K562 (cell line): ENCODE results near the gene CHMP4B. TPM values are rescaled to one million over a fixed set of nuclear protein-coding genes. Genes with fewer than 3 reads are reported as not detected.

Experiments used
- ATAC-seq: fragments of 200-7000 bp; cut with Tn5 transposase; 3 replicates; pipeline ENCODE4 v1.9.1; 2020; ENCODE audit warnings: moderate library complexity
- BruUV-seq: library from RNA; stranded (reverse); fragments of 400-500 nt; replicated peaks from 2 replicates; lab custom pipeline; 2021; lab: Mats Ljungman, UMichigan
- CTCF ChIA-PET: fragments of 300-600 bp; formaldehyde crosslinking; extraction: SDS; loops from one replicate; lab custom pipeline; 2021; ENCODE audit warnings: low intra/inter-chr PET ratio; lab: Yijun Ruan, JAX
- POLR2A ChIA-PET: fragments of 300-600, 350-650 bp; sonication (Branson Sonifier 250); formaldehyde crosslinking; extraction: SDS; loops from one replicate; lab custom pipeline; 2021; ENCODE audit warnings: antibody characterized with exemption, inconsistent platforms; lab: Yijun Ruan, JAX
- DNase-seq, 4 experiments: peaks; one replicate each; pipeline versions ENCODE4 v3.0.0 to v3.0.0-alpha.2; 2011 to 2018; ENCODE audit warnings: low spot score in 3 of 4, mixed read lengths in 3 of 4; ENCODE audit errors: extremely low read depth in 1 of 4
- FAIRE-seq: peaks from 2 replicates; lab custom pipeline; 2011; peaks lifted over from hg19 to GRCh38; lab: Jason Lieb, UNC
- H2AFZ ChIP-seq: 2 replicates; pipeline ENCODE4 v1.6.0; 2011; ENCODE audit warnings: low read depth, low read length, control low read depth, inconsistent platforms
- H3K27ac ChIP-seq: fragments of 200-600 bp; 3 replicates; pipeline ENCODE4 v1.8.0; 2011; ENCODE audit warnings: low read depth, mild to moderate bottlenecking, control low read depth, inconsistent platforms, low read length, moderate library complexity, mixed read lengths; ENCODE audit errors: extremely low read depth
- H3K27me3 ChIP-seq, 2 experiments: fragments of 300-600 bp in 1 of 2; 2 replicates in 1 of 2; 3 replicates in 1 of 2; pipeline versions ENCODE4 v1.6.0 to v1.8.0; 2011; ENCODE audit warnings: inconsistent platforms in 2 of 2, low read length in 2 of 2, mild to moderate bottlenecking in 1 of 2, mixed read lengths in 1 of 2, moderate library complexity in 1 of 2; ENCODE audit not compliant: control insufficient read depth in 2 of 2, insufficient read depth in 2 of 2
- H3K36me3 ChIP-seq: fragments of 300-600 bp; 3 replicates; pipeline ENCODE4 v1.8.0; 2011; ENCODE audit warnings: mild to moderate bottlenecking, low read length, inconsistent platforms; ENCODE audit not compliant: control insufficient read depth, insufficient read depth
- H3K4me1 ChIP-seq, 2 experiments: fragments of 200-600 bp in 1 of 2; replicated peaks in 1 of 2; 2 replicates in 1 of 2; 3 replicates in 1 of 2; pipeline versions ENCODE4 v1.5.1 to v1.8.0; 2011; ENCODE audit warnings: inconsistent platforms in 2 of 2, low read length in 2 of 2, mild to moderate bottlenecking in 1 of 2, mixed read lengths in 1 of 2, moderate library complexity in 1 of 2; ENCODE audit not compliant: control insufficient read depth in 2 of 2, insufficient read depth in 2 of 2
- H3K4me2 ChIP-seq: 2 replicates; pipeline ENCODE4 v1.6.1; 2011; ENCODE audit warnings: low read length, control low read depth, inconsistent platforms, mixed read lengths; ENCODE audit not compliant: insufficient read depth
- H3K4me3 ChIP-seq: fragments of 200-600 bp; sonication (generic), shearing (Covaris generic); 2 replicates; pipeline ENCODE4 v1.5.1; 2016; ENCODE audit warnings: control low read depth, inconsistent platforms
- H3K79me2 ChIP-seq: fragments of 200-600 bp; 3 replicates; pipeline ENCODE4 v1.8.0; 2011; ENCODE audit warnings: low read length, inconsistent platforms; ENCODE audit not compliant: control insufficient read depth, insufficient read depth
- H3K9ac ChIP-seq, 2 experiments: 2 replicates each; pipeline versions ENCODE4 v1.6.0 to v1.6.1; 2011; ENCODE audit warnings: low read depth in 2 of 2, low read length in 2 of 2, control low read depth in 1 of 2, inconsistent platforms in 1 of 2, mild to moderate bottlenecking in 1 of 2, mixed read lengths in 1 of 2; ENCODE audit not compliant: insufficient read depth in 1 of 2
- H3K9me1 ChIP-seq: one replicate; pipeline ENCODE4 v1.6.0; 2011; ENCODE audit warnings: inconsistent platforms, mild to moderate bottlenecking, low read length, moderate library complexity; ENCODE audit not compliant: control insufficient read depth, insufficient read depth
- H3K9me3 ChIP-seq: replicated peaks from 2 replicates; pipeline ENCODE4 v1.5.1; 2011; ENCODE audit warnings: low read depth, low read length, inconsistent platforms; ENCODE audit not compliant: control insufficient read depth, insufficient read depth
- H4K20me1 ChIP-seq: replicated peaks from 2 replicates; pipeline ENCODE4 v1.6.1; 2011; ENCODE audit warnings: low read length, inconsistent platforms, mixed read lengths; ENCODE audit not compliant: control insufficient read depth, insufficient read depth
- CBFA2T3 ChIP-seq: fragments of 450-650 bp; IDR thresholded peaks from 2 replicates; pipeline ENCODE4 v1.6.1; 2017
- POU5F1 ChIP-seq: fragments of 150-350 bp; IDR thresholded peaks from 2 replicates; pipeline ENCODE4 v1.6.1; 2014; ENCODE audit warnings: borderline replicate concordance, low read length, low read depth, mild to moderate bottlenecking; ENCODE audit not compliant: partially characterized antibody
- ZNF407 ChIP-seq: fragments of 450-650 bp; IDR thresholded peaks from 2 replicates; pipeline ENCODE4 v1.6.1; 2016; ENCODE audit warnings: low read depth
- WGBS: fragments of 100-300 bp; shearing (Covaris generic); methylation state at CpG from one replicate; pipeline ENCODE4 v1.1.6; 2016; ENCODE audit warnings: low coverage, mixed read lengths; ENCODE audit not compliant: insufficient coverage; ENCODE audit errors: missing lambda C conversion rate; 5-methylcytosine and 5-hydroxymethylcytosine counted together
- in situ Hi-C: fragments of 300-500 bp; cut with MboI; formaldehyde crosslinking; loops from 4 replicates; pipeline ENCODE4 v1.15.0; 2018; ENCODE audit warnings: inconsistent platforms, mixed read lengths
- intact Hi-C: fragments of 100-400 bp; cut with micrococcal nuclease; formaldehyde crosslinking; loops from 2 replicates; pipeline ENCODE4 v1.14.2; 2022
- polyA plus RNA-seq, 8 experiments: library from polyadenylated mRNA; depleted of rRNA in 4 of 8; stranded (reverse) in 5 of 8; unstranded in 3 of 8; fragments of >200 nt; fragmentation: Nextera tagmentation in 2 of 8; fragmentation: Illumina TruSeq in 1 of 8; extraction: Ambion mirVana in 2 of 8; extraction: Trizol in 1 of 8; gene quantifications; 2 replicates each; pipeline versions ENCODE4 v1.2.1 to v1.2.3, GENCODE V29; 2011 to 2014; ENCODE audit warnings: inconsistent platforms in 1 of 8, missing spikeins in 1 of 8
- total RNA-seq, 7 experiments: library from RNA; depleted of rRNA in 6 of 7; stranded (reverse); fragments of >200 nt in 6 of 7; fragmentation: Illumina TruSeq in 2 of 7; extraction: Trizol in 2 of 7; gene quantifications; 2 replicates each; pipeline versions ENCODE4 v1.2.1 to v1.2.3, GENCODE V29; 2011 to 2021; ENCODE audit warnings: low replicate concordance in 1 of 7

CHMP4B gene
- total and polyA plus RNA-seq, 9 of the 15 experiments (the other 6 are each of a cell fraction or from before 2014, with no cell fraction given) = 1.8 to 64.7 (median 31.8) TPM

- no peak for ATAC-seq
- Histone ChIP-seq H3K9me3 (no peaks in the 10 kb centered on the region), H3K9ac (peak overlapping the region in 1 of 2 experiments; percentile 18; a peak in 1 of 4 replicates), H2AFZ (no peak overlapping the region), H3K36me3 (peaks cover 4% of the 10 kb centered on the region; the same call in 1 of the 3 replicates), H3K4me3 (no peak overlapping the region), H3K27me3 (no peaks in the 10 kb centered on the region), H3K4me1 (peaks cover 9 to 34% of the 10 kb centered on the region in 2 experiments; a peak in 4 of 5 replicates), H3K27ac (no peak overlapping the region), H3K4me2 (no peak overlapping the region), H4K20me1 (peaks cover 35% of the 10 kb centered on the region), H3K79me2 (peaks cover 72% of the 10 kb centered on the region), H3K9me1 (peaks cover 8% of the 10 kb centered on the region)
- in situ Hi-C loops = no loop called here
- CTCF ChIA-PET = no interaction called here
- intact Hi-C loops = no loop called here
- peak in 1 of 4 experiments; percentile 20 for DNase-seq
- FAIRE-seq = no peak
- POLR2A ChIA-PET = interaction anchor here (0.6 to 3.0 kb wide), 5 partner anchors 9 to 273 kb away, joined by 3 to 9 read pairs (median 4); partner anchors contain the start of gene EIF2S2
- 50% methylated on average over 3 of the region's 3 CpGs for WGBS
- no TSS peak for BruUV-seq
- TF ChIP-seq CBFA2T3 = 0 out of 2 replicates have a peak, but pooled peaks have one; percentile 16
- TF ChIP-seq POU5F1 = no peak
- no peak for TF ChIP-seq ZNF407
Observed at GRCh38 chr20:33839591-33839990, 28.4 kb downstream of the CHMP4B start.
